Measurements from ENCODE around the gene TMIE.

The TMIE gene, protein sequence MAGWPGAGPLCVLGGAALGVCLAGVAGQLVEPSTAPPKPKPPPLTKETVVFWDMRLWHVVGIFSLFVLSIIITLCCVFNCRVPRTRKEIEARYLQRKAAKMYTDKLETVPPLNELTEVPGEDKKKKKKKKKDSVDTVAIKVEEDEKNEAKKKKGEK

DNA sequence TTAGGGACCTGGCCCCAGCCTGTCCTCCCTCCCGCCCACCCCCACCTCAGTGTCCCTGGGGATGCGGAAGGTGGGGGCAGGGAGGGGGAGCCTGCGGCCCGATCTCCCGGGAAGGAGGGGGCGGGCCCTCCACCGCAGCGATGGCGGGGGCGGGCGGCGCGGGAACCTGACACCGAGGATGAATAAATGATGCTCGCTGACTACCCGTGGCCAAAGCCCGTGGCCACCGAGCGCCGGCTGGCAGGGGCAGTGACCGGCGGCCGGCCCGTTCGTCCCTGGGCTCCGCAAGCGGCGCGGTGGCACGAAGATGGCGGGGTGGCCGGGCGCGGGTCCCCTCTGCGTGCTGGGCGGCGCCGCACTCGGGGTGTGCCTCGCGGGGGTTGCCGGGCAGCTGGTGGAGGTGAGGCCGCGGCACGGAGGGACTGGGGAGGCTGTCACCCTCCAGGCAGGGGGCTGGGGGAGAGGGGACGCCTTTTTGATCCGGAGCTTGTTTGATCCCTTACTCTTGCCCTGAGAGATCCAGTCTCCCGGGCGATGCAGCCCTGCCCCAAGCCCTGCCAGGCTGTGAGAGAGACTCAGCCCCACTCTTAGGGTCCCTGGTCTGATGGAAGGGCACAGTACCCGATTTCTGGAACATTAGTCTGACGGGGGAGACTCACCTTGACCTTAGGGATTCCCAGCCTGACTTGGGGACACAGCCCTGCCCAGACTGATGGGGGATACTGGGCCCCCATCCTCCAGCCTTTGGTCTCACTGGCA, at the start of gene TMIE:
Gene TMIE, plus strand, starts transcription at position 212 of the 759 bp plus-strand sequence. Its CDS starts 96 bp downstream, at position 308.
- no peak for DNase-seq (ENCODE audit: low read depth)

- DNase-seq (ENCODE audit: low read depth) = no peak
Measured at GRCh38 chr3:46655271-46655670, 45.9 kb upstream of the TMIE start.

GRCh38 chr3:46656778-46657556, 44.2 kb upstream of the TMIE start:
- DNase-seq (ENCODE audit: low read depth) = no peak

DNA sequence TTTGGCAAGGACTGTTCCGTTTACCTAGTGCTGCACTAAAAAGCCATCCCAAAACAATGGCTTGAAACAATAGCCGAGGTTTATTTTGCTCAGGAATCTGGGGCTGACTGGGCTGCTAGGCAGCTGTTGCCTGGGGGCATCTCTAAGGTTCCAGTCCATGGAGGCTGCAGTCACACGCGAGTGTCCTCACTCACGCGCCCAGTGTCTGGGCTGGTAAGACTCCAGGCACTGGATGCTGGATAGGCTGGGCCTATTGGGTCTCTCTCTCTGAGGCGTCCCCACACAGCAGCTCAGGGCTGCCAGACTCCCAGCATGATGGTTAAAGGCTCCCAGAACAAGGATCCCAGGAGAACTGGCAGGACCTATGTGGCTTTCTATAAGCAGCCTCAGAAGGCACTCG, 41.9 kb upstream of the TMIE start:
- DNase-seq (ENCODE audit: low read depth) = no peak

GRCh38 chr3:46660003-46660402, 41.2 kb upstream of the TMIE start:
- no peak for DNase-seq (ENCODE audit: low read depth)

DNA sequence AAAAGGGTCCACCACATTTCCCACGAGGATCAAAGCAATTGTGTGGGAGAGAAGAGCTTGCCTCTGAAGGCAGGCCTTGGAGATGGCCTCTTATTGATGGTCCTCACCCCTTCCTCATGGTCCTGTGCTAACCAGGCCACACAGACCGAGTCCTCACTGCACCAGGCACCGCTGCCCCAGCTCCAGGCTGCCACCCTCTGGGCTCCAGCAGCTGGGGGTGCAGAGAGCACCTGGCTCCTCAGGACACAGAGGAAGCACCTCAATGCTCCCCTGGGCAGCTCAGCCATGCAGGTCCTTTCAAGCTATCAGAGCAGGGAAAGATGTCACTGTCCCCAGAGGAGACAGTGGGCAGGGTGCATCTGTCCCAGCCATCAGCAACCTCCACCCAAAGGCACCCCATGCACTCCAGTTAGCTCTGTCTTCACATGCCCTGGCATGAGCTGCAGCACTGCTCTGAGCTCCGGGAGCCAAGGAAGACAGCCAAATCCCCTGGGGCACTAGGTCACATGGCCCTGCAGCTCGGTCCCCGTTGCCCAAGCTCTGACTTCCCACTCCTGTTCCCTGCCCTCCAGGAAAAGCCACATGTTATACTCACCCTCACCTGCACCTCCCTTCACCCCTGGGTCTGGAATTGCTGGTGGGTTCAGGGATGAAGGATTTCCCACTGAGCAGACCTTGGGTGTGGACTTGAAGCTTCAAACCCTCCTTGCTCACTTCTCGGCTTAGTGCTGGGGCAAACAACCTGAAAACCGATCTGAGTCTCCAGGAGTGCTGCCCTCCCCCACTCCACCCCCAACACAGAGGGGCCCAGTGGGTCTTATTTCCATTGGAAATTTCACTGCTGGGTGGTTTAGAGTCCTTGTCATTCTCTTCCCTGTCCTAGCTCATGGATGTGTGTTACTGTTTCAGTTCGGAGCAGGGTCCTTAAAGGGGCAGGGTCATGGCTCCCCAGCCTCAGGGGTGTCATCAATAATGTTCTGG, 40.4 kb upstream of the TMIE start:
- DNase-seq (ENCODE audit: low read depth) = no peak

DNA sequence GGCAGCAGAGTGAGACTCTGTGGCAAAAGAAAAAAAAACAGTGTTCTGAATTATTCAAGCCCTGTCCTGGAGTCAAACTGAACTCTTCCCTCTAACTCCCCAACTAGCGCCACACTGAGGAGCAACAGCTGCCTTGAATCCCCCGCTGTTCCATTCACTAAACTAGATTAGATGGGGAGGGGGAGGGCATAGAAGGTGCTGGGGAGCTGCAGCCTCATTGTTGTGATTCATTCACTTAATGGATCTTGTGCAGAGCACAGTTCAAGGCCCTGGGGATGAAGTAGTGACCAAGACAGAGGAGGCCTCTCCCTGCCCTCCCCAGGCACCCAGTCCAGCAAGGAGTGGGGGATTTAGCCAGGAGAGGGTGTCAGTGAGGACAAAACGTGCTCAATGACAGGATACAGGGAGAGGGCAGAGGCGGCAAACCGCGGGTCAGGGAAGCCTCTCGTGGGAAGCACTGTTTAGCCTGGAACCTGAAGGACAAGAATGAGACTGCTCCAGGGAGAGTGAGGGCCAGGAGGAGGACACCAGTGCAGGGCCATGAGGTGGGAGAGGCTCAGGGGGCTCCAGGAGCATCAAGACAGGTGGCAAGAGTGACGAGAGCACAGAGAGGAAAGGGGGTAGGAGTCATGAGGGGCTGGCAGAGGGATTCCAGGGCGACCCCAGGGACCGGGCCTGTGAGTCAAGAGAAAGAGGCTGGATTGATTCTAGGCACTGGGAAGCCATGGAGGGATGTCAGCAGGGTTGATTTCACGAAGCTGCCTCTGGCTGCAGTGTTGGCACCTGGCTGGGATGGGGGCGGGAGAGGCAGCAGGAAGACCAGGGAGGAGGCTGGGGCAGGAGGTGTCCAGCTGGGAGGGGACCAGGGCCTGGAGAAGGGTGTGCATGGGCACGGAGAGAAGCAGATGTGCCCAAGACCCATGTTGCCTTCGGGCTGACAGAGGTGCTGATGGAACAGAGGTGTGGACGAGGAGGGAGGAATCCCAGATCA, 39.1 kb upstream of the TMIE start:
- no peak for DNase-seq (ENCODE audit: low read depth)

- DNase-seq (ENCODE audit: low read depth) = peak; percentile 26
Measured at GRCh38 chr3:46662771-46663551, 38.2 kb upstream of the TMIE start.

DNA sequence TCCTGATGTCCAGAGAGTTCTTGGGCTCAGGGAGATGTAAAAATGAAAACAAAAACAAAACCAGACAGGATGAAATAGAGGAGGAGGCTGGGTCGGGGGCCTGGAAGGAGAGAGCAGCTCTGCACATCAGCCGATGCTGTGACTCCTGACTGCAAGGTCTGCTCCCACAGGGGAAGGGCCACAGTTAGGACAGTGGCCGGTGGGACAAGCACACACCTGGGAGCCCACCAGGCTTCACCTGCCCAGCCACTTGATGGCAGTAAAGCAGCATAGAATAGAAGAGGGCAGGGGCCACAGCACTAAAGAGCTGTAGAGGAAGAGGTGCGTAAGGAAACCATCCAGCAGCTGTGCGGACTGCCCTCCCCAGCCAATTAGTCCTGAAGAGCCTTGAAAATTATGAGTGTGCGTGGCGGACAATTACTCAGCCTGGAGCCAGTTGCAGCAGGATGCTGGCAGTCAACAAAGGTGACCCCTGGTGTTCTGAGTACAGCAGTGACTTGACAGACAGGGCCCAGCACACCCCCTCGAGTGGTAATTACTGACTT, 37.5 kb upstream of the TMIE start:
- DNase-seq (ENCODE audit: low read depth) = peak; percentile 8

DNA sequence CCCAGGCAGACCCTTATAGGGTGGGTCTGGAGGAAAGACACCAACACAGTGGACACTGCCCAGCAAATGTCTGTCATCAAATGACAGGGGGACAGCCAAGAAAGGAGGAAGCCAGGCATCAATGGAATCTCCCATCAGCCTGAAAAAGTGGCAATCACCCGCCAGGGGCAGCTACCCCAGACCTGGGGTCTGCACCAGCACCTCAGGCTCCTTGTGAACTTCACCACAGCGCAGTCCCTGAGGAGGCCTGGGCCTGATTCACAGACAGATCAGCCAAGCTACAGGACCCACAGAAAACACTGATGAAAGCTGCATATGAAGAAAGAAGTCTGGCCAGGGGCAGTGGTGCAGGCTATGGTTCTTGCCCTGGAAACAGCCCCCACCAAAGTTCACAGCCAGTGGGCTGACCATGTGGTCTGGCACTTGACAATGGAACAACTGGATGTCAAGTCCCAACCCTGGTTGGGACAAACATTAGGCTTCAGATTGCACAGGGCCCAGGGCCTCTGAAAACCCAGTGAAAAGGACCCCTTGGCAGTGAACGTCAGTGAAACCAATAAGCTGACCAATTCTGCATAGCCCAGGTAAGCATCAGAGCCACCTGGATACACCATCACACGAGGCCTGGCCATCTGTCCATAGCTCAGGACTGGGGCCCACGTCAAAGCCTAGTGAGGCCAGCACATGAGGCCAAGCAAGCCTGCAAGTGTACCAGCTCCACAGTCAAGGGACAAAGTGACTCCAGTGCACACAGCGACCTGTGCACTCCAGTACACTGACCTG, 36.8 kb upstream of the TMIE start:
- DNase-seq (ENCODE audit: low read depth) = no peak

- DNase-seq (ENCODE audit: low read depth) = no peak
Measured at GRCh38 chr3:46664971-46665762, 36.0 kb upstream of the TMIE start.

DNA sequence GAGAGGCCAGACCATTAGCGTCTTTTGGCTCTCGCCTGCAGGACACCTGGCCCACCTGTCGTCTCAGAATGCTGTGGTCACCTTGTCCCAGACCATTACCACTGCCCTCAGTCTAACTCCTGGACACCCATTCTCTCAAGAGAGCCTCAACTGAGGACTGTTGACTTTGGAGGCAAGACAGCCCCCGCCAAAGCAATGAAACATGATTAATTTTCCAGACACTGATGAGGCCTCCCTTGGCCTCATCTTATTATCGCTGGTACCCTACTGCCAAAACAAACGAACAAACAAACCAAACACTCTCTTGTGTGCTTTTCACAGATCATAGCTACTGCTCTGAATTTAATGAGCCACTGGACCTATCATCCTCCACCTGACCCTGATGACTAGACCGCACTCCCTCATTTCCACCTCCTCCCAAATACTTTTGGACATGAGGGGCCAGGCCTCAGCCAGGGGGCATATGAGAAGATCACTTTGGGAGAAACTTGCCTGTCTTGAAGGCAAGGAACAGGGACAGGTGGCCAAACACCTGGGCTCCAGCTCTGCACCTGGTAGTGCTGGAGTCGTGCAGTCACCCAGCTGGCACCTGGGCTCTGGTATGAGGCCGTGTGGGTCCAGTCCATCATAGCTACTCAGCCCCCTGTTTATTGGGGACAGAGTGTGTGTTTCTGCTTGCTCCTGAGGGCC, 35.3 kb upstream of the TMIE start:
- DNase-seq (ENCODE audit: low read depth) = no peak

DNA sequence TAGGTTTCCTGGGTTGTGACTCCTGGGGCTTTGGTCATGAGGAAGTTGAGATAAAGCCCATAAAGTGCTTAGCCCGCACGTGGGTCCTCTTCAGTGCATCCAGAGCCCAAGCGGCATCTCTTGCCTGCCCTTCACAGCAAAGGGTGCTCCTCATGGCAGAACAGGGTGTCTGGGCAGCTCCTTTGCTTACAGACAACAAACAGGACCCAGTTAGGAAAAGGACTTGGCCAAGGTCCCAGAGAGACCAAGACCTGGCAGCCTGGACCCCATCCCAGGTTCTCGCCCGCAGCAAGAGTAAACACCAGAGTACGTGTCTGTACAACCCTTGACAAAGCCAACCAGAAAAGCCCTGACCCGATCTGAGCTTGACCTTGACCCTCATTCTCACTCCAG, 34.7 kb upstream of the TMIE start:
- no peak for DNase-seq (ENCODE audit: low read depth)

GRCh38 chr3:46667061-46667621, 34.1 kb upstream of the TMIE start:
- DNase-seq (ENCODE audit: low read depth) = no peak

DNA sequence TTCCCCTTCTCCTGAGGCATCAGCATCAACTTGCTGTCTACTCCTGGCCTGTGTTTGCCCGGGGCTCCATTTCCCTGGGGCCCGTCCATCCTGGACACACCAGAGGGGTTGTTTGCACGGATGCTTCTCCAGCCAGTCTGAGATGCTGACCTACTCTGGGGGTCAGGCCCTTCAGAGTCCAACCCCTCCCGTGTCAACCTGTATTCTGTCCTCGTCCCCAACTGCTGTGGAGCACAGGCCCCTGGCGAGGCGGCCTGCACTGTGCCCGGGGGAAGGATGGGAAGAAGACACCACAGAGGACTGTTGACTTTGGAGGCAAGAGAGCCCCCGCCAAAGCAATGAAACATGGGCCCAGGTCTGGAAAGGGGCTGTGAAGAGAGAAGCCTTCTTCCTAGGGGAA, 33.5 kb upstream of the TMIE start:
- no peak for DNase-seq (ENCODE audit: low read depth)

DNA sequence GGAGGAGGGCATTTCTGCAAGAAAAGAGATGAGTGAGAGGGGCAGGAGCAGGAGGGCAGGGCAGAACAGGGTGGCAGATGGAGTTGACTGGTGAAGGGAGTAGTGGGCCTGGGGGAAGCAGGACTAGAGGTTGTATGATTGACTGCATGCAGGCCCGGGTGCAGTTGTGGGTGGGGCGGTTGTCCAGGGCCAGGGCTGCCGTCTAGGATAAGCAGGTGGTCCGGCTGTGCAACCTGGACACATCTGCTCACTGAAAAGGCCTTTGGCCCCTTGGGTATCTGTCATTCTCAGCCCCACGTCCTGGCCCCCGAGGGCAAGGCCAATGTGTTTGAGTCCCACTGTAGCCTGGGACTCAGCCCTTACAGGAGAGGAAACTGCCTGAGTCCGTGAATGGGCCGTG, 33.1 kb upstream of the TMIE start:
- no peak for DNase-seq (ENCODE audit: low read depth)

- no peak for DNase-seq (ENCODE audit: low read depth)
Measured at GRCh38 chr3:46668591-46668990, 32.6 kb upstream of the TMIE start.

Data from amniotic epithelial cell (primary cell).